HG03442 (cell line): Measurements from ENCODE around the gene SPOUT1.

ENCODE experiments used
- ATAC-seq: cut with Tn5 transposase; IDR thresholded peaks from one replicate; pipeline ENCODE4 v1.9.1; 2021; ENCODE audit warnings: mild to moderate bottlenecking, moderate library complexity; ENCODE audit not compliant: unreplicated experiment

The SPOUT1 gene

DNA sequence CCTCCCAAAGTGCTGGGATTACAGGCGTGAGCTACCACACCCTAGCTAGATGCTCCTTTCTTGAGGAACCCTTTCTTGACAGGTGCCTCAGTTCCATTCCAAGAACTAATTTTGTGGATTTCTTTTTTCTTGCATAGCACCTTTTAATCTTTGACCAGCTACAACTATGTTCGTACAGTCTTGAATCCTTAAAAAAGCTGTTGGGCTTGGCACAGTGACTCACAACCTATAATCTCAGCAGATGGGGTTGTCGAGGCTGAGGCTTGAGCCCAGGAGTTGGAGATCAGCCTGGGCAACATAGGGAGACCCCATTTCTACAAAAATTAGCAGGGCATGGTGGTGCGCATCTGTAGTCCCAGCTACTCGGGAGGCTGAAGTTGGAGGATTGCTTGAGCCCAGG lies 56.5 kb downstream of the SPOUT1 start:
- ATAC-seq: no peak

- peak; percentile 84 for ATAC-seq
These were observed 57.7 kb downstream of the SPOUT1 start, which contains the start of gene ZER1 for GRCh38 chr9:128771745-128772519. ZER1 (minus strand) TSS chr9:128771927; CDS start chr9:128755565, 16,362 bp downstream.

GRCh38 chr9:128771094-128771721 lies 58.4 kb downstream of the SPOUT1 start:
- ATAC-seq: no peak

GRCh38 chr9:128770286-128771030 lies 59.1 kb downstream of the SPOUT1 start:
- ATAC-seq: no peak
